Retinal pigment epithelial cell (primary cell): ENCODE results near the gene LRRD1.

Source experiments
- DNase-seq: peaks from one replicate; pipeline ENCODE4 v3.0.0-alpha.2; 2010; ENCODE audit warnings: low read depth
- H3K4me3 ChIP-seq: 2 replicates; pipeline ENCODE4 v1.5.1; 2011; ENCODE audit warnings: mild to moderate bottlenecking, low read length, control low read depth, moderate library complexity
- CTCF ChIP-seq: conservative IDR thresholded peaks from 2 replicates; pipeline ENCODE4 v1.5.1; 2011; ENCODE audit warnings: low read depth, low read length, control low read depth, inconsistent platforms

LRRD1 gene

DNA sequence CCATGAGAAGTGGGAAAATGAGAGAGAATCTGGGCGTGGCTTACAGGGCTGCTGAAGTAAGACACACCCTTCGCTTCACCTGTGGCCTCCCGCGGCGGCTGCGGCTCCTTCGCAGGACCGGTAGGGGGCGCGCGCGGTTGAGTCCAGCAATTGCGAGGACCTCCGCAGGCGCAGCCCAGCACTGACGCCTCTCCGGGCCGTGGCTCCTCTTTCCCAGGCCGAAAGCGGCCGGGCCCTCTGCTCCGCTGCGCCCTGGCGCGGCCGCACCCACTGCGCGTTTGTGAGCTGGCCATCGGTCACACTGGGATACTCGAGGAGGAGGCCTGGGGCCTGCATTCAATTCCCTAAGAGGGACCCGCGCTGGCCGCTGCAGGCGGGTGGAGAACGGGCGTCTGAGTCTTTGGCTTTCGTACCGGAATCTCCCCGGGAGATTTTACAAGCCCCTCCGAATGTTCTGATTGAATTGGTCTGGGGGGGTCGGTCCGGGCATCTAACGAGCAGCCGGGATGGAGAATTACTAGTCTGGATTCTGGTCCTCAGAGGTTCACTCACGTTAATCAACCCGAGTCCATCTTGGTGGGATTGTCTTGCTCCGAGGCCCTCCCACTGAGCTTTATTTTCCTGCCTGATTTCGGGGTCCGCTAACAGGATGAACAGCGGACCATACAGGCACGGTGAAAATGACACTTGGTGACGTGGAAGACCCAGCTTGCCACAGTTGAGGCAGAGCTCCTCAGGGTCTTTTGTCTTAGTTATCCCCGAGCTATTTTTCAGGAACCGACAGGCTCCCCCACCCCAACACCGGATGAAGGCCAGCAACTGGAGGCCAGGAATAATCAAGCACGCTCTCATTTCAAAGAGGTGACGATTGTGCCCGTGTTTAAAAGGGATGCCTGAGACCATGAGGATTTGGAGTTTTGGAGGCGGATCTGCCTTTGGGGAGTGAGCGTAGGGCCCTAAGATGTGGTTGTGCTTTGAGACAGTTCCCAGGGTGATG, at the start of gene LRRD1:
TSS of gene LRRD1 (minus strand) at position 215 of the 997 bp plus-strand sequence. CDS start 13,940 bp downstream, outside the sequence.
- peak; percentile 35 for DNase-seq
- H3K4me3 ChIP-seq = peak within 1 kb of the TSS; percentile 62
- peak; percentile 91 for TF ChIP-seq CTCF

DNA sequence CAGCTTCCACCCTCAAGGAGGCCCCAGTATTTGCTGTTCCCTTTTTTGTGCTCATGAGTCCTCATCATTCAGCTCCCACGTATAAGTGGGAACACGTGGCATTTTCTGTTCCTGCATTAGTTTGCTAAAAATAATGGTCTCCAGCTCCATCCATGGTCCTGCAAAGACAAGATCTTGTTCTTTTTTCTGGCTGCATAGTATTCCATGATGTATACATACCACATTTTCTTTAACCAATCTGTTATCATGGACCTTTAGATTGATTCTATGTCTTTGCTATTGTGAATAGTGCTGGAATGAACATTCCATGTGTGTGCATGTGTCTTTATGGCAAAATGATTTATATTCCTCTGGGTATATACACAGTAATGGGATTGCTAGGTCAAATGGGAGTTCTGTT, 49.8 kb upstream of the LRRD1 start:
- no peak for TF ChIP-seq CTCF
- no peak overlapping the region for H3K4me3 ChIP-seq
- no peak for DNase-seq

DNA sequence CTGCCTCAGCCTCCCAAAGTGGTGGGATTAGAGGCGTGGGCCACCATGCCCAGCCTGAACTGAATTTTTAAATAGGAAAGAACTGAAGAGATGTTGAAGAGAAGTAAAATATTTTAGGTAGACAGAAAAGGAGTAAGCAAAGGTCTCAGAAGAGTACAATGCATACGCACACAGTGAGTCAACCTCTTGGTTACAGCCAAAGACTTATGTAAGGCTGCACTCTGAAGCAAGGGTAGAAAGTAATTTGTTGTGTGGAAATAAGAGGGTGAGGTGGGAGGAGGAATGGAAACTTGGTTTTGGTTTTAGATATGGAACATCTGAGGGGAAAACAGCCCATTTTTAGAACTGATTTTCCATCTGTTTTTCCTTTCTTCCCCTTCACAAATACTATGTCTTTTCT, 49.2 kb upstream of the LRRD1 start:
- no peak for TF ChIP-seq CTCF
- no peak for DNase-seq
- no peak overlapping the region for H3K4me3 ChIP-seq

- no peak for TF ChIP-seq CTCF
- no peak overlapping the region for H3K4me3 ChIP-seq
- no peak for DNase-seq
Observed at GRCh38 chr7:92226981-92227380, 48.0 kb upstream of the LRRD1 start.

GRCh38 chr7:92221766-92222165, 42.8 kb upstream of the LRRD1 start:
- no peak for DNase-seq

DNA sequence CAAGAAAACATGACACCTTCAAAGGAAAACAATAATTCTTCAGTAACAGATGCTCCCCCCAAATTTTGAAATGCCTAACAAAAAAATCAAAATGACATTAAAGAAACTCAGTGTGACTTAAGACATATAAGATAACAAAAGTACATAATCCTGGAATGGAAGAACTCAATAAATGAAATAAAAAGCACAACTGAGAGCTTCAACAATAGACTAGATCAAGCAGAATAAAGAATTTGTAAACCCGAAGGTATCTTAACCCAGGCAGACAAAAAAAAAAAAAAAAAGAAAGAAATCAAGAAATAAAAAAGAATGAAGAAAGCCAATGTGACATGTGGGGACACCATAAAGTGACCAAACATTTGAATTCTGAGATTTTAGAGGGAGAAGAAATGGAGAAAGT, 27.7 kb upstream of the LRRD1 start:
- no peak for DNase-seq
- TF ChIP-seq CTCF = no peak
- H3K4me3 ChIP-seq = no peak overlapping the region

More at GRCh38 chr7:92221766-92222165, 42.8 kb upstream of the LRRD1 start:
- TF ChIP-seq CTCF = no peak
- no peak overlapping the region for H3K4me3 ChIP-seq

GRCh38 chr7:92205987-92206386, 27.0 kb upstream of the LRRD1 start:
- H3K4me3 ChIP-seq = no peak overlapping the region
- no peak for DNase-seq
- no peak for TF ChIP-seq CTCF
